HEK293T (cell line): ENCODE results near the gene C1orf115.

Experiments
- CTCF ChIA-PET: fragments of 350-600 bp; formaldehyde crosslinking; extraction: SDS; loops from one replicate; lab custom pipeline; 2021; ENCODE audit warnings: antibody characterized with exemption, inconsistent platforms; lab: Yijun Ruan, JAX
- POLR2A ChIA-PET: fragments of 350-600 bp; formaldehyde crosslinking; extraction: SDS; loops from one replicate; lab custom pipeline; 2020; ENCODE audit warnings: antibody characterized with exemption, inconsistent platforms; lab: Yijun Ruan, JAX
- DNase-seq: peaks from one replicate; pipeline ENCODE4 v3.0.0; 2012; ENCODE audit warnings: mixed read lengths; ENCODE audit errors: extremely low spot score
- ARNT ChIP-seq: fragments of 450-650 bp; IDR thresholded peaks from 2 replicates; pipeline ENCODE4 v1.6.1; 2017; ENCODE audit warnings: mild to moderate bottlenecking
- BHLHE40 ChIP-seq: fragments of 450-650 bp; IDR thresholded peaks from 2 replicates; pipeline ENCODE4 v1.6.1; 2016; ENCODE audit warnings: mild to moderate bottlenecking, moderate library complexity, borderline replicate concordance
- CTBP1 ChIP-seq: fragments of 450-650 bp; IDR thresholded peaks from 2 replicates; pipeline ENCODE4 v1.6.1; 2016; ENCODE audit warnings: borderline replicate concordance
- ELF4 ChIP-seq: fragments of 450-650 bp; IDR thresholded peaks from 2 replicates; pipeline ENCODE4 v1.6.1; 2017; ENCODE audit warnings: antibody characterized with exemption
- FOXA1 ChIP-seq: fragments of 450-650 bp; IDR thresholded peaks from 2 replicates; pipeline ENCODE4 v1.6.1; 2016; ENCODE audit warnings: mild to moderate bottlenecking
- FOXK2 ChIP-seq: fragments of 450-650 bp; IDR thresholded peaks from 2 replicates; pipeline ENCODE4 v1.6.1; 2016; ENCODE audit warnings: mild to moderate bottlenecking
- FOXM1 ChIP-seq: fragments of 450-650 bp; IDR thresholded peaks from 2 replicates; pipeline ENCODE4 v1.6.1; 2017; ENCODE audit warnings: mild to moderate bottlenecking, borderline replicate concordance
- HDGF ChIP-seq: fragments of 450-650 bp; IDR thresholded peaks from 2 replicates; pipeline ENCODE4 v1.6.1; 2017; ENCODE audit warnings: antibody characterized with exemption, borderline replicate concordance
- L3MBTL2 ChIP-seq: fragments of 450-650 bp; conservative IDR thresholded peaks from 2 replicates; pipeline ENCODE4 v1.6.1; 2016; ENCODE audit warnings: mild to moderate bottlenecking
- LEF1 ChIP-seq: fragments of 450-650 bp; IDR thresholded peaks from 2 replicates; pipeline ENCODE4 v1.6.1; 2017; ENCODE audit warnings: mild to moderate bottlenecking, borderline replicate concordance
- NFRKB ChIP-seq: fragments of 450-650 bp; IDR thresholded peaks from 2 replicates; pipeline ENCODE4 v1.6.1; 2016; ENCODE audit warnings: mild to moderate bottlenecking, moderate library complexity
- PKNOX1 ChIP-seq: fragments of 450-650 bp; IDR thresholded peaks from 2 replicates; pipeline ENCODE4 v1.6.1; 2016
- SP1 ChIP-seq: fragments of 450-650 bp; IDR thresholded peaks from 2 replicates; pipeline ENCODE4 v1.6.1; 2017
- SUZ12 ChIP-seq: fragments of 450-650 bp; IDR thresholded peaks from 2 replicates; pipeline ENCODE4 v1.6.1; 2016; ENCODE audit warnings: mild to moderate bottlenecking
- TARDBP ChIP-seq: fragments of 450-650 bp; IDR thresholded peaks from 2 replicates; pipeline ENCODE4 v1.6.1; 2016
- ZNF384 ChIP-seq: fragments of 450-650 bp; IDR thresholded peaks from 2 replicates; pipeline ENCODE4 v1.6.1; 2016

The C1orf115 gene

GRCh38 chr1:220666349-220666748 is 23.8 kb upstream of the C1orf115 start:
- no peak for TF ChIP-seq ZNF384
- TF ChIP-seq BHLHE40: no peak
- no peak for TF ChIP-seq ARNT
- no peak for TF ChIP-seq FOXA1
- TF ChIP-seq ELF4: no peak
- no peak for TF ChIP-seq HDGF
- no peak for TF ChIP-seq CTBP1
- TF ChIP-seq FOXM1: no peak
- TF ChIP-seq FOXK2: no peak
- no peak for TF ChIP-seq L3MBTL2
- TF ChIP-seq SUZ12: no peak
- TF ChIP-seq TARDBP: no peak
- no peak for TF ChIP-seq SP1
- no peak for TF ChIP-seq LEF1
- no peak for TF ChIP-seq NFRKB
- TF ChIP-seq PKNOX1: no peak
- POLR2A ChIA-PET: no interaction called here
- no peak for DNase-seq
- CTCF ChIA-PET: no interaction called here

GRCh38 chr1:220669005-220669404 is 21.2 kb upstream of the C1orf115 start:
- DNase-seq: no peak
- no peak for TF ChIP-seq SP1
- TF ChIP-seq LEF1: no peak
- no peak for TF ChIP-seq NFRKB
- TF ChIP-seq ARNT: no peak
- TF ChIP-seq TARDBP: no peak
- no peak for TF ChIP-seq L3MBTL2
- TF ChIP-seq PKNOX1: no peak
- no peak for TF ChIP-seq ZNF384
- no peak for TF ChIP-seq FOXM1
- TF ChIP-seq FOXK2: no peak
- no peak for TF ChIP-seq HDGF
- TF ChIP-seq CTBP1: no peak
- no peak for TF ChIP-seq FOXA1
- TF ChIP-seq ELF4: no peak
- TF ChIP-seq BHLHE40: no peak
- no peak for TF ChIP-seq SUZ12
- CTCF ChIA-PET: interaction anchor here (0.5 kb wide), 1 partner anchor 20 kb away, joined by 3 read pairs; no protein-coding TSS in a partner anchor
- POLR2A ChIA-PET: no interaction called here

- ChIA-PET CTCF (interaction anchor here (0.8 kb wide), 1 partner anchor 21 kb away, joined by 4 read pairs; no protein-coding TSS in a partner anchor), POLR2A (no interaction called here)
- DNase-seq: no peak
- TF ChIP-seq SP1 (no peak), FOXM1 (no peak), ARNT (no peak), CTBP1 (no peak)
Measured at GRCh38 chr1:220670365-220670764, 19.8 kb upstream of the C1orf115 start.

- no peak for DNase-seq
- CTCF ChIA-PET: no interaction called here
- TF ChIP-seq SUZ12 (no peak), PKNOX1 (no peak), NFRKB (no peak), L3MBTL2 (no peak), BHLHE40 (no peak), CTBP1 (no peak)
- POLR2A ChIA-PET: no interaction called here
Measured at GRCh38 chr1:220673921-220674320, 16.2 kb upstream of the C1orf115 start.

- CTCF ChIA-PET: no interaction called here
- no peak for DNase-seq
- TF ChIP-seq FOXA1 (no peak), FOXM1 (no peak), ZNF384 (no peak), SP1 (no peak), LEF1 (no peak), CTBP1 (no peak)
- POLR2A ChIA-PET: no interaction called here
Measured at GRCh38 chr1:220677251-220677650, 12.9 kb upstream of the C1orf115 start.

- POLR2A ChIA-PET: no interaction called here
- CTCF ChIA-PET: interaction anchor here (0.7 kb wide), 1 partner anchor 53 kb away, joined by 4 read pairs; no protein-coding TSS in a partner anchor
- TF ChIP-seq TARDBP (no peak), L3MBTL2 (no peak), BHLHE40 (no peak), PKNOX1 (no peak), CTBP1 (no peak), LEF1 (no peak), FOXK2 (no peak), ZNF384 (no peak), SUZ12 (no peak), FOXM1 (no peak), NFRKB (no peak), ELF4 (no peak), ARNT (no peak), SP1 (no peak), FOXA1 (no peak), HDGF (no peak)
- peak; percentile 64 for DNase-seq
Measured at GRCh38 chr1:220680085-220680687, 10.0 kb upstream of the C1orf115 start.
